Kidney (tissue), 14 donors: Measurements from ENCODE around the gene LPCAT1. TPM values are rescaled to one million over a fixed set of nuclear protein-coding genes. Genes with fewer than 3 reads are reported as not detected.

ENCODE experiments used
- DNase-seq, 5 donors: peaks; one replicate each; pipeline ENCODE4 v3.0.0-alpha.2; 2013 to 2020
- FAIRE-seq: peaks from 2 replicates; lab custom pipeline; 2012; peaks lifted over from hg19 to GRCh38; lab: Jason Lieb, UNC
- H3K27ac ChIP-seq, 2 donors: one replicate each; pipeline ENCODE4 v1.7.0; 2013; ENCODE audit warnings: low read depth in 2 of 2, low read length in 2 of 2, inconsistent platforms in 1 of 2
- H3K27me3 ChIP-seq: one replicate; pipeline ENCODE4 v1.7.1; 2013; ENCODE audit warnings: low read length, inconsistent platforms; ENCODE audit not compliant: control insufficient read depth, insufficient read depth
- H3K36me3 ChIP-seq, 3 donors: one replicate each; pipeline versions ENCODE4 v1.7.0 to v1.7.1; 2013; ENCODE audit warnings: low read length in 3 of 3, control low read depth in 1 of 3, inconsistent platforms in 1 of 3; ENCODE audit not compliant: insufficient read depth in 3 of 3, control insufficient read depth in 2 of 3
- H3K4me1 ChIP-seq, 3 donors: one replicate each; pipeline versions ENCODE4 v1.7.0 to v1.7.1; 2013; ENCODE audit warnings: low read length in 3 of 3, inconsistent platforms in 1 of 3, low read depth in 1 of 3; ENCODE audit not compliant: control insufficient read depth in 2 of 3, insufficient read depth in 2 of 3
- H3K4me3 ChIP-seq, 3 donors: one replicate each; pipeline versions ENCODE4 v1.7.0 to v1.8.1; 2013; ENCODE audit warnings: low read length in 3 of 3, control low read depth in 1 of 3, inconsistent platforms in 1 of 3
- H3K9ac ChIP-seq, 3 donors: one replicate each; pipeline versions ENCODE4 v1.7.0 to v1.7.1; 2013; ENCODE audit warnings: low read length in 3 of 3, control low read depth in 1 of 3, inconsistent platforms in 1 of 3
- H3K9me3 ChIP-seq, 3 donors: one replicate each; pipeline versions ENCODE4 v1.7.0 to v1.7.1; 2013; ENCODE audit warnings: low read length in 3 of 3, control low read depth in 1 of 3, inconsistent platforms in 1 of 3; ENCODE audit not compliant: control insufficient read depth in 2 of 3, insufficient read depth in 1 of 3
- CTCF ChIP-seq: IDR thresholded peaks from 3 replicates; pipeline ENCODE4 v1.5.1; 2012; ENCODE audit warnings: mild to moderate bottlenecking, moderate library complexity, borderline replicate concordance; ENCODE audit not compliant: insufficient read depth; ENCODE audit errors: extremely low read depth
- intact Hi-C: fragments of 100-400 bp; cut with DNase I; formaldehyde crosslinking; loops from one replicate; pipeline ENCODE4 v1.11.1; 2022
- polyA plus RNA-seq: library from polyadenylated mRNA; stranded (reverse); fragments of 350-450 nt; fragmentation: Illumina TruSeq; extraction: RNeasy Lipid Tissue Mini Kit (QIAGEN cat#74804); gene quantifications from one replicate; pipeline ENCODE4 v1.2.3, GENCODE V29; 2014; ENCODE audit warnings: low read depth, low replicate concordance; ENCODE audit not compliant: insufficient read depth
- total RNA-seq: library from RNA; stranded (reverse); fragmentation: NEBNext Ultra II Directional; extraction: Animal tissue kit (Norgen Biotek cat#: 25700); gene quantifications from one replicate; pipeline ENCODE4 v1.2.1, GENCODE V29; 2021
- donor health status: control.
- donor health status: control.
- donor health status: control.
- donor health status: control.
- donor health status: control.
- donor health status: DM: yes; HTN: yes; CAD: no.
- donor health status: Normal renal cell carcinoma (clear cell type).

The LPCAT1 gene
- total and polyA plus RNA-seq, 2 donors from 2014 or later: 22.2 to 46.5 TPM

- FAIRE-seq: no peak
These were observed 21.6 kb downstream of the LPCAT1 start for GRCh38 chr5:1502046-1502736.

GRCh38 chr5:1501372-1502045, 22.3 kb downstream of the LPCAT1 start:
- H3K9ac ChIP-seq: no peak overlapping the region
- peaks cover 0 to 2% (median 0%) of the 10 kb centered on the region in 3 donors for H3K9me3 ChIP-seq
- peaks cover 0 to 4% (median 0%) of the 10 kb centered on the region in 3 donors for H3K36me3 ChIP-seq
- H3K27me3 ChIP-seq: no peaks in the 10 kb centered on the region
- H3K27ac ChIP-seq: no peak overlapping the region
- no peak for TF ChIP-seq CTCF
- FAIRE-seq (no peak), DNase-seq (no peak)
- H3K4me3 ChIP-seq: no peak overlapping the region
- H3K4me1 ChIP-seq: peaks cover 0 to 28% (median 5%) of the 10 kb centered on the region in 3 donors
- intact Hi-C loops: no loop called here

More at GRCh38 chr5:1502046-1502736, 21.6 kb downstream of the LPCAT1 start:
- DNase-seq: no peak
- Histone ChIP-seq H3K27me3 (no peaks in the 10 kb centered on the region), H3K36me3 (peaks cover 0 to 4% (median 0%) of the 10 kb centered on the region in 3 donors), H3K27ac (no peak overlapping the region), H3K9me3 (peaks cover 0 to 2% (median 0%) of the 10 kb centered on the region in 3 donors), H3K4me1 (peaks cover 0 to 28% (median 5%) of the 10 kb centered on the region in 3 donors), H3K4me3 (no peak overlapping the region), H3K9ac (no peak overlapping the region)
- intact Hi-C loops: no loop called here
- TF ChIP-seq CTCF: no peak

GRCh38 chr5:1500411-1501091, 23.2 kb downstream of the LPCAT1 start:
- Histone ChIP-seq H3K9me3 (peaks cover 0 to 2% (median 0%) of the 10 kb centered on the region in 3 donors), H3K4me1 (peaks cover 0 to 24% (median 5%) of the 10 kb centered on the region in 3 donors)

More at GRCh38 chr5:1500411-1501091, 23.2 kb downstream of the LPCAT1 start:
- DNase-seq: no peak
- TF ChIP-seq CTCF: no peak
- H3K36me3 ChIP-seq: peaks cover 0 to 4% (median 0%) of the 10 kb centered on the region in 3 donors
- H3K27ac ChIP-seq: peak overlapping the region; percentile 22 to 28
- H3K9ac ChIP-seq: no peak overlapping the region
- no peak overlapping the region for H3K4me3 ChIP-seq
- no peak for FAIRE-seq
- intact Hi-C loops: no loop called here
- H3K27me3 ChIP-seq: no peaks in the 10 kb centered on the region
